GM12878 (cell line): ENCODE results near the gene LSM12. TPM values are rescaled to one million over a fixed set of nuclear protein-coding genes. Genes with fewer than 3 reads are reported as not detected.

Source experiments
- ATAC-seq: fragments of 200-7000 bp; cut with Tn5 transposase; 3 replicates; pipeline ENCODE4 v1.9.1; 2020; ENCODE audit warnings: mild to moderate bottlenecking, moderate library complexity
- BruUV-seq: library from RNA; stranded (reverse); fragments of 400-500 nt; replicated peaks from 2 replicates; lab custom pipeline; 2021; lab: Mats Ljungman, UMichigan
- CTCF ChIA-PET: fragments of 300-600 bp; sonication (Branson Sonifier 250); formaldehyde crosslinking; extraction: SDS; loops from one replicate; lab custom pipeline; 2021; ENCODE audit warnings: inconsistent platforms; lab: Yijun Ruan, JAX
- POLR2A ChIA-PET: fragments of 350-600 bp; formaldehyde crosslinking; extraction: SDS; loops from one replicate; lab custom pipeline; 2021; ENCODE audit warnings: inconsistent platforms; lab: Charles Lee
- RAD21 ChIA-PET: fragments of 300-600 bp; sonication (Branson Sonifier 250); formaldehyde crosslinking; loops from one replicate; lab custom pipeline; 2023; ENCODE audit warnings: antibody characterized with exemption; ENCODE audit not compliant: unreplicated experiment; lab: Charles Lee
- SMC1A ChIA-PET: fragments of 300-600 bp; sonication (Branson Sonifier 250); formaldehyde crosslinking; loops from one replicate; lab custom pipeline; 2023; ENCODE audit not compliant: unreplicated experiment, uncharacterized antibody; lab: Charles Lee
- DNase-seq: peaks from one replicate; pipeline ENCODE4 v3.0.0-alpha.2; 2011; ENCODE audit warnings: low read depth, low spot score
- FAIRE-seq: peaks from 3 replicates; lab custom pipeline; 2011; peaks lifted over from hg19 to GRCh38; lab: Jason Lieb, UNC
- H2AFZ ChIP-seq: 2 replicates; pipeline ENCODE4 v1.6.0; 2011; ENCODE audit warnings: low read depth, low read length, control low read depth; ENCODE audit not compliant: control insufficient read depth
- H3K27ac ChIP-seq: 2 replicates; pipeline ENCODE4 v1.5.1; 2011; ENCODE audit warnings: control low read depth; ENCODE audit not compliant: control insufficient read depth, insufficient read depth
- H3K27me3 ChIP-seq, 2 experiments: replicated peaks in 1 of 2; 2 replicates each; pipeline versions ENCODE4 v1.6.0 to v1.6.1; 2011; ENCODE audit warnings: low read length in 1 of 2; ENCODE audit not compliant: control insufficient read depth in 2 of 2, insufficient read depth in 2 of 2
- H3K36me3 ChIP-seq, 2 experiments: 2 replicates each; pipeline ENCODE4 v1.5.1; 2011; ENCODE audit warnings: low read length in 1 of 2; ENCODE audit not compliant: control insufficient read depth in 2 of 2, insufficient read depth in 2 of 2
- H3K4me1 ChIP-seq: 2 replicates; pipeline ENCODE4 v1.6.1; 2011; ENCODE audit warnings: mild to moderate bottlenecking, low read length, moderate library complexity, mixed read lengths; ENCODE audit not compliant: control insufficient read depth, insufficient read depth
- H3K4me2 ChIP-seq: 2 replicates; pipeline ENCODE4 v1.6.0; 2011; ENCODE audit warnings: control low read depth; ENCODE audit not compliant: control insufficient read depth, insufficient read depth
- H3K4me3 ChIP-seq: fragments of 200-600 bp; sonication (generic); 2 replicates; pipeline ENCODE4 v1.5.1; 2016
- H3K79me2 ChIP-seq: 2 replicates; pipeline ENCODE4 v1.6.0; 2011; ENCODE audit warnings: low read length; ENCODE audit not compliant: control insufficient read depth, insufficient read depth
- H3K9ac ChIP-seq: 2 replicates; pipeline ENCODE4 v1.8.0; 2011; ENCODE audit warnings: low read length, control low read depth, mixed read lengths; ENCODE audit not compliant: control insufficient read depth, insufficient read depth
- H3K9me3 ChIP-seq: replicated peaks from 3 replicates; pipeline ENCODE4 v1.5.1; 2011; ENCODE audit warnings: mild to moderate bottlenecking, low read length; ENCODE audit not compliant: control insufficient read depth, insufficient read depth
- H4K20me1 ChIP-seq: 2 replicates; pipeline ENCODE4 v1.6.0; 2011; ENCODE audit not compliant: control insufficient read depth, insufficient read depth
- BRCA1 ChIP-seq: IDR thresholded peaks from 2 replicates; pipeline ENCODE4 v1.6.1; 2011; ENCODE audit warnings: low read depth, low read length, improper control_type of control experiment
- EGR1 ChIP-seq, 2 experiments: IDR thresholded peaks; 1 replicate in 1 of 2; 2 replicates in 1 of 2; pipeline ENCODE4 v1.6.1; 2011 to 2012; ENCODE audit warnings: low read depth in 2 of 2, low read length in 2 of 2, borderline replicate concordance in 1 of 2, mild to moderate bottlenecking in 1 of 2, moderate library complexity in 1 of 2
- MEF2B ChIP-seq: fragments of 450-650 bp; IDR thresholded peaks from 2 replicates; pipeline ENCODE4 v1.6.1; 2018; ENCODE audit warnings: mild to moderate bottlenecking, moderate library complexity; ENCODE audit not compliant: partially characterized antibody, poor library complexity, severe bottlenecking
- MTA3 ChIP-seq: IDR thresholded peaks from 2 replicates; pipeline ENCODE4 v1.6.1; 2012; ENCODE audit warnings: low read length, inconsistent platforms, borderline replicate concordance
- SMAD5 ChIP-seq: IDR thresholded peaks from 2 replicates; pipeline ENCODE4 v1.6.1; 2016; ENCODE audit warnings: antibody characterized with exemption, low read depth
- SPI1 ChIP-seq: IDR thresholded peaks from 2 replicates; pipeline ENCODE4 v1.6.1; 2011; ENCODE audit warnings: low read depth, mild to moderate bottlenecking, low read length, moderate library complexity, borderline replicate concordance; ENCODE audit not compliant: insufficient read depth
- SREBF1 ChIP-seq: IDR thresholded peaks from 2 replicates; pipeline ENCODE4 v1.6.1; 2012; ENCODE audit warnings: mild to moderate bottlenecking, low read length
- ZNF384 ChIP-seq: IDR thresholded peaks from 2 replicates; pipeline ENCODE4 v1.6.1; 2012; ENCODE audit warnings: low read depth, mild to moderate bottlenecking, low read length, improper control_type of control experiment, borderline replicate concordance
- WGBS: methylation state at CpG from one replicate; pipeline ENCODE4 v1.1.6; 2016; ENCODE audit warnings: low lambda C conversion rate; ENCODE audit not compliant: insufficient replicate concordance, insufficient coverage; ENCODE audit errors: missing lambda C conversion rate; 5-methylcytosine and 5-hydroxymethylcytosine counted together
- in situ Hi-C: fragments of 300-500 bp; cut with MboI; formaldehyde crosslinking; loops from 9 replicates; pipeline ENCODE4 v1.14.3; 2018; ENCODE audit warnings: mixed read lengths
- intact Hi-C: fragments of 100-400 bp; cut with micrococcal nuclease; formaldehyde crosslinking; loops from one replicate; pipeline ENCODE4 v1.14.2; 2022; ENCODE audit not compliant: unreplicated experiment
- polyA plus RNA-seq, 11 experiments: library from polyadenylated mRNA; depleted of rRNA in 4 of 11; unstranded in 6 of 11; stranded (reverse) in 5 of 11; fragments of >200 nt; fragmentation: Nextera tagmentation in 4 of 11; fragmentation: Illumina TruSeq in 1 of 11; extraction: Ambion mirVana in 4 of 11; extraction: Trizol in 1 of 11; gene quantifications; 1 replicate in 1 of 11; 2 replicates in 10 of 11; pipeline versions ENCODE4 v1.2.1 to v1.2.3, GENCODE V29; 2011 to 2016; ENCODE audit warnings: inconsistent platforms in 2 of 11, missing spikeins in 2 of 11, low read depth in 1 of 11
- total RNA-seq, 4 experiments: library from RNA; depleted of rRNA in 3 of 4; stranded (reverse); fragments of >200 nt in 3 of 4; fragmentation: Illumina TruSeq in 1 of 4; extraction: Trizol in 1 of 4; gene quantifications; 2 replicates each; pipeline versions ENCODE4 v1.2.1 to v1.2.3, GENCODE V29; 2013 to 2021
- TF ChIP-seq, protein P1 (sequence below): fragments of 450-650 bp; IDR thresholded peaks from 2 replicates; pipeline ENCODE4 v1.6.1; 2017; ENCODE audit warnings: mild to moderate bottlenecking
- TF ChIP-seq, protein P2 (sequence below): fragments of 450-650 bp; IDR thresholded peaks from 2 replicates; pipeline ENCODE4 v1.6.1; 2016; ENCODE audit warnings: mild to moderate bottlenecking
- TF ChIP-seq, protein P3 (sequence below): IDR thresholded peaks from 2 replicates; pipeline ENCODE4 v1.6.1; 2012; ENCODE audit warnings: low read depth, low read length, improper control_type of control experiment
- TF ChIP-seq, protein P4 (sequence below): fragments of 450-650 bp; IDR thresholded peaks from 2 replicates; pipeline ENCODE4 v1.6.1; 2017; ENCODE audit warnings: mild to moderate bottlenecking, moderate library complexity

The LSM12 gene
- total and polyA plus RNA-seq, 10 of the 15 experiments (the other 5 are each of a cell fraction or from before 2014, with no cell fraction given) = 51.1 to 206 (median 70.8) TPM

DNA sequence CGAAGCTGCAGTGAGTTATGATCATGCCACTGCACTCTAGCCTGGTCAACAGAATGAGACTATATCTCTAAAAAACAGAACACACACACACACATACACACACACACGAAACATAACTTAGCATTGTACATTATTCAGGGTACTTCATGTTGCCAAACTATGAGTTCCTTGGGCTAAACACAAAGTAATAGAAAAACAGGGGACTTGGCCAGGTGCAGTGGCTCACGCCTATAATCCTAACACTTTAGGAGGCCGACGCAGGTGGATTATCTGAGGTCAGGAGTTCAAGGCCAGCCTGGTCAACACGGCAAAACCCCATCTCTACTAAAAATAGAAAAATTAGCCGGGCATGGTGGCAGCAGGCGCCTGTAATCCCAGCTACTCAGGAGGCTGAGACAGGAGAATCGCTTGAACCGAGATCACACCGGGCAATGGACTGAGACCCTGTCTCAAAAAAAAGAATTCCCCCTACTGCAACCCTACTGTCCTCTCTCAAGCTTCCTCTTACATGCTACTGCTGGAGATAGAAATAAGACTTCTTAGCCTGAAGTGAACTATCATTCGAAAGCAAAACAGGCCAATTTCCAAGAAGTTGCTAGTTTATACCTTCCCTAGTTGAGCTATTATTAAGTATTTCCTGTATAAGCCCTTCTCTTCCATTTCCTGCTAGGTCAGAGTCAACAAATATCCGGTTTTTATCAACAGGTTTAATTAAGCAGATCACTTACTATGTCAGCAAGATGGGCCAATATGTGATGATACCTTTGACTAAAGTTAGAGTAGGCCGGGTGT lies 7.2 kb downstream of the LSM12 start:
- SMC1A ChIA-PET = no interaction called here
- no peak overlapping the region for H2AFZ ChIP-seq
- peaks cover 8 to 23% of the 10 kb centered on the region in 2 experiments for H3K36me3 ChIP-seq
- H4K20me1 ChIP-seq = no peaks in the 10 kb centered on the region
- H3K79me2 ChIP-seq = peaks cover 42% of the 10 kb centered on the region
- BruUV-seq = no TSS peak
- H3K4me2 ChIP-seq = no peak overlapping the region
- no peak overlapping the region for H3K4me3 ChIP-seq
- H3K27me3 ChIP-seq = no peaks in the 10 kb centered on the region
- WGBS = 93% methylated on average over 14 of the region's 14 CpGs
- RAD21 ChIA-PET = interaction anchor here (0.6 kb wide), 1 partner anchor 81 kb away, joined by 3 read pairs; no protein-coding TSS in a partner anchor
- intact Hi-C loops = no loop called here
- FAIRE-seq (peak; percentile 54), ATAC-seq (no peak), DNase-seq (no peak)
- no peaks in the 10 kb centered on the region for H3K9me3 ChIP-seq
- no peak for TF ChIP-seq SREBF1
- TF ChIP-seq, protein P1, sequence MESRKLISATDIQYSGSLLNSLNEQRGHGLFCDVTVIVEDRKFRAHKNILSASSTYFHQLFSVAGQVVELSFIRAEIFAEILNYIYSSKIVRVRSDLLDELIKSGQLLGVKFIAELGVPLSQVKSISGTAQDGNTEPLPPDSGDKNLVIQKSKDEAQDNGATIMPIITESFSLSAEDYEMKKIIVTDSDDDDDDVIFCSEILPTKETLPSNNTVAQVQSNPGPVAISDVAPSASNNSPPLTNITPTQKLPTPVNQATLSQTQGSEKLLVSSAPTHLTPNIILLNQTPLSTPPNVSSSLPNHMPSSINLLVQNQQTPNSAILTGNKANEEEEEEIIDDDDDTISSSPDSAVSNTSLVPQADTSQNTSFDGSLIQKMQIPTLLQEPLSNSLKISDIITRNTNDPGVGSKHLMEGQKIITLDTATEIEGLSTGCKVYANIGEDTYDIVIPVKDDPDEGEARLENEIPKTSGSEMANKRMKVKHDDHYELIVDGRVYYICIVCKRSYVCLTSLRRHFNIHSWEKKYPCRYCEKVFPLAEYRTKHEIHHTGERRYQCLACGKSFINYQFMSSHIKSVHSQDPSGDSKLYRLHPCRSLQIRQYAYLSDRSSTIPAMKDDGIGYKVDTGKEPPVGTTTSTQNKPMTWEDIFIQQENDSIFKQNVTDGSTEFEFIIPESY = no peak
- no peak for TF ChIP-seq ZNF384
- TF ChIP-seq, protein P2, sequence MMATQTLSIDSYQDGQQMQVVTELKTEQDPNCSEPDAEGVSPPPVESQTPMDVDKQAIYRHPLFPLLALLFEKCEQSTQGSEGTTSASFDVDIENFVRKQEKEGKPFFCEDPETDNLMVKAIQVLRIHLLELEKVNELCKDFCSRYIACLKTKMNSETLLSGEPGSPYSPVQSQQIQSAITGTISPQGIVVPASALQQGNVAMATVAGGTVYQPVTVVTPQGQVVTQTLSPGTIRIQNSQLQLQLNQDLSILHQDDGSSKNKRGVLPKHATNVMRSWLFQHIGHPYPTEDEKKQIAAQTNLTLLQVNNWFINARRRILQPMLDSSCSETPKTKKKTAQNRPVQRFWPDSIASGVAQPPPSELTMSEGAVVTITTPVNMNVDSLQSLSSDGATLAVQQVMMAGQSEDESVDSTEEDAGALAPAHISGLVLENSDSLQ = no peak
- TF ChIP-seq SPI1 = no peak
- TF ChIP-seq SMAD5 = no peak
- no peak for TF ChIP-seq BRCA1
- TF ChIP-seq, protein P3, sequence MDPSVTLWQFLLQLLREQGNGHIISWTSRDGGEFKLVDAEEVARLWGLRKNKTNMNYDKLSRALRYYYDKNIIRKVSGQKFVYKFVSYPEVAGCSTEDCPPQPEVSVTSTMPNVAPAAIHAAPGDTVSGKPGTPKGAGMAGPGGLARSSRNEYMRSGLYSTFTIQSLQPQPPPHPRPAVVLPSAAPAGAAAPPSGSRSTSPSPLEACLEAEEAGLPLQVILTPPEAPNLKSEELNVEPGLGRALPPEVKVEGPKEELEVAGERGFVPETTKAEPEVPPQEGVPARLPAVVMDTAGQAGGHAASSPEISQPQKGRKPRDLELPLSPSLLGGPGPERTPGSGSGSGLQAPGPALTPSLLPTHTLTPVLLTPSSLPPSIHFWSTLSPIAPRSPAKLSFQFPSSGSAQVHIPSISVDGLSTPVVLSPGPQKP = no peak
- TF ChIP-seq, protein P4, sequence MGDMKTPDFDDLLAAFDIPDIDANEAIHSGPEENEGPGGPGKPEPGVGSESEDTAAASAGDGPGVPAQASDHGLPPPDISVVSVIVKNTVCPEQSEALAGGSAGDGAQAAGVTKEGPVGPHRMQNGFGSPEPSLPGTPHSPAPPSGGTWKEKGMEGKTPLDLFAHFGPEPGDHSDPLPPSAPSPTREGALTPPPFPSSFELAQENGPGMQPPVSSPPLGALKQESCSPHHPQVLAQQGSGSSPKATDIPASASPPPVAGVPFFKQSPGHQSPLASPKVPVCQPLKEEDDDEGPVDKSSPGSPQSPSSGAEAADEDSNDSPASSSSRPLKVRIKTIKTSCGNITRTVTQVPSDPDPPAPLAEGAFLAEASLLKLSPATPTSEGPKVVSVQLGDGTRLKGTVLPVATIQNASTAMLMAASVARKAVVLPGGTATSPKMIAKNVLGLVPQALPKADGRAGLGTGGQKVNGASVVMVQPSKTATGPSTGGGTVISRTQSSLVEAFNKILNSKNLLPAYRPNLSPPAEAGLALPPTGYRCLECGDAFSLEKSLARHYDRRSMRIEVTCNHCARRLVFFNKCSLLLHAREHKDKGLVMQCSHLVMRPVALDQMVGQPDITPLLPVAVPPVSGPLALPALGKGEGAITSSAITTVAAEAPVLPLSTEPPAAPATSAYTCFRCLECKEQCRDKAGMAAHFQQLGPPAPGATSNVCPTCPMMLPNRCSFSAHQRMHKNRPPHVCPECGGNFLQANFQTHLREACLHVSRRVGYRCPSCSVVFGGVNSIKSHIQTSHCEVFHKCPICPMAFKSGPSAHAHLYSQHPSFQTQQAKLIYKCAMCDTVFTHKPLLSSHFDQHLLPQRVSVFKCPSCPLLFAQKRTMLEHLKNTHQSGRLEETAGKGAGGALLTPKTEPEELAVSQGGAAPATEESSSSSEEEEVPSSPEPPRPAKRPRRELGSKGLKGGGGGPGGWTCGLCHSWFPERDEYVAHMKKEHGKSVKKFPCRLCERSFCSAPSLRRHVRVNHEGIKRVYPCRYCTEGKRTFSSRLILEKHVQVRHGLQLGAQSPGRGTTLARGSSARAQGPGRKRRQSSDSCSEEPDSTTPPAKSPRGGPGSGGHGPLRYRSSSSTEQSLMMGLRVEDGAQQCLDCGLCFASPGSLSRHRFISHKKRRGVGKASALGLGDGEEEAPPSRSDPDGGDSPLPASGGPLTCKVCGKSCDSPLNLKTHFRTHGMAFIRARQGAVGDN = no peak
- no peak for TF ChIP-seq EGR1 (IDR thresholded peaks at IDR 0.05; ENCODE audit: borderline replicate concordance in 1 of 2, low read depth in 2 of 2, low read length in 2 of 2)
- TF ChIP-seq MTA3 = no peak
- TF ChIP-seq MEF2B = no peak
- no peak overlapping the region for H3K27ac ChIP-seq
- in situ Hi-C loops = no loop called here
- H3K9ac ChIP-seq = no peak overlapping the region
- POLR2A ChIA-PET = interaction anchor here (0.5 to 1.4 kb wide), 2 partner anchors 9 to 11 kb away, joined by 3 to 4 read pairs; no protein-coding TSS in a partner anchor
- CTCF ChIA-PET = interaction anchor here (0.6 to 2.5 kb wide), 4 partner anchors 17 to 219 kb away, joined by 3 to 6 read pairs (median 3); no protein-coding TSS in a partner anchor
- no peaks in the 10 kb centered on the region for H3K4me1 ChIP-seq
